H9 (cell line): ENCODE data around the gene SLC16A4. TPM values are rescaled to one million over a fixed set of nuclear protein-coding genes. Genes with fewer than 3 reads are reported as not detected.

Experiments used
- DNase-seq: peaks from one replicate; pipeline ENCODE4 v3.0.0-alpha.2; 2017
- H2AFZ ChIP-seq: one replicate; pipeline ENCODE4 v1.6.1; 2013; ENCODE audit warnings: mild to moderate bottlenecking, low read length, control low read depth, moderate library complexity
- H2AK5ac ChIP-seq: 2 replicates; pipeline ENCODE4 v1.6.1; 2013; ENCODE audit warnings: low read length, control low read depth, mixed read lengths; ENCODE audit not compliant: insufficient read length
- H2BK120ac ChIP-seq: one replicate; pipeline ENCODE4 v1.6.1; 2013; ENCODE audit warnings: low read depth, mild to moderate bottlenecking, low read length, control low read depth, inconsistent platforms; ENCODE audit not compliant: poor library complexity, severe bottlenecking
- H2BK12ac ChIP-seq: 2 replicates; pipeline ENCODE4 v1.6.1; 2013; ENCODE audit warnings: low read length, control low read depth, mixed read lengths, low read depth; ENCODE audit not compliant: insufficient read length
- H2BK15ac ChIP-seq: 2 replicates; pipeline ENCODE4 v1.6.1; 2013; ENCODE audit warnings: low read depth, low read length, control low read depth
- H2BK20ac ChIP-seq: one replicate; pipeline ENCODE4 v1.6.1; 2013; ENCODE audit warnings: low read depth, mild to moderate bottlenecking, low read length, control low read depth, inconsistent platforms; ENCODE audit not compliant: poor library complexity, severe bottlenecking
- H2BK5ac ChIP-seq: 2 replicates; pipeline ENCODE4 v1.6.1; 2013; ENCODE audit warnings: low read length, control low read depth, mixed read lengths; ENCODE audit not compliant: insufficient read length
- H3K14ac ChIP-seq: 2 replicates; pipeline ENCODE4 v1.6.1; 2013; ENCODE audit warnings: low read length, control low read depth; ENCODE audit not compliant: insufficient read depth
- H3K18ac ChIP-seq: 2 replicates; pipeline ENCODE4 v1.6.1; 2013; ENCODE audit warnings: low read depth, mild to moderate bottlenecking, mixed read lengths, low read length, control low read depth; ENCODE audit not compliant: insufficient read length
- H3K23ac ChIP-seq: 2 replicates; pipeline ENCODE4 v1.6.1; 2013; ENCODE audit warnings: low read length, control low read depth, mixed read lengths, low read depth; ENCODE audit not compliant: insufficient read length
- H3K23me2 ChIP-seq: 2 replicates; pipeline ENCODE4 v1.6.1; 2013; ENCODE audit warnings: low read depth, mild to moderate bottlenecking, mixed read lengths, low read length, control low read depth; ENCODE audit not compliant: insufficient read length, poor library complexity, severe bottlenecking
- H3K27ac ChIP-seq: 2 replicates; pipeline ENCODE4 v1.5.1; 2013; ENCODE audit warnings: low read length, control low read depth, mixed read lengths, low read depth; ENCODE audit not compliant: insufficient read length
- H3K27me3 ChIP-seq: 2 replicates; pipeline ENCODE4 v1.6.1; 2013; ENCODE audit warnings: low read length, control low read depth, inconsistent platforms; ENCODE audit not compliant: insufficient read depth
- H3K4ac ChIP-seq: 2 replicates; pipeline ENCODE4 v1.6.1; 2013; ENCODE audit warnings: low read depth, mild to moderate bottlenecking, control low read depth, inconsistent platforms, low read length, moderate library complexity
- H3K4me1 ChIP-seq: 2 replicates; pipeline ENCODE4 v1.6.1; 2013; ENCODE audit warnings: low read length, control low read depth, inconsistent platforms; ENCODE audit not compliant: insufficient read depth
- H3K4me2 ChIP-seq: 2 replicates; pipeline ENCODE4 v1.6.1; 2013; ENCODE audit warnings: low read length, control low read depth, mixed read lengths; ENCODE audit not compliant: insufficient read length, insufficient read depth
- H3K56ac ChIP-seq: 2 replicates; pipeline ENCODE4 v1.6.1; 2013; ENCODE audit warnings: low read depth, mild to moderate bottlenecking, mixed read lengths, low read length, control low read depth; ENCODE audit not compliant: insufficient read length
- H3K79me1 ChIP-seq: 2 replicates; pipeline ENCODE4 v1.6.1; 2013; ENCODE audit warnings: low read depth, mild to moderate bottlenecking, moderate library complexity, low read length, control low read depth, inconsistent platforms; ENCODE audit not compliant: insufficient read depth, poor library complexity, severe bottlenecking
- H3K79me2 ChIP-seq: 2 replicates; pipeline ENCODE4 v1.6.1; 2013; ENCODE audit warnings: low read length, control low read depth, inconsistent platforms; ENCODE audit not compliant: insufficient read depth
- H3K9ac ChIP-seq: 2 replicates; pipeline ENCODE4 v1.6.1; 2013; ENCODE audit warnings: low read length, control low read depth, mixed read lengths; ENCODE audit not compliant: insufficient read length; ENCODE audit errors: extremely low read depth
- H3K9me3 ChIP-seq: one replicate; pipeline ENCODE4 v1.6.1; 2013; ENCODE audit warnings: low read depth, low read length, inconsistent platforms; ENCODE audit not compliant: control insufficient read depth
- H3T11ph ChIP-seq: one replicate; pipeline ENCODE4 v1.6.1; 2013; ENCODE audit warnings: mild to moderate bottlenecking, low read length, control low read depth, inconsistent platforms
- H4K20me1 ChIP-seq: one replicate; pipeline ENCODE4 v1.6.1; 2013; ENCODE audit not compliant: control insufficient read depth, insufficient read length, insufficient read depth
- H4K5ac ChIP-seq: 2 replicates; pipeline ENCODE4 v1.6.1; 2013; ENCODE audit warnings: low read depth, mild to moderate bottlenecking, mixed read lengths, low read length, control low read depth; ENCODE audit not compliant: insufficient read length
- H4K8ac ChIP-seq: replicated peaks from 2 replicates; pipeline ENCODE4 v1.6.1; 2013; ENCODE audit warnings: low read length, control low read depth, mixed read lengths, low read depth; ENCODE audit not compliant: insufficient read length
- H4K91ac ChIP-seq: 2 replicates; pipeline ENCODE4 v1.6.1; 2013; ENCODE audit warnings: low read depth, mild to moderate bottlenecking, moderate library complexity, mixed read lengths, low read length, control low read depth; ENCODE audit not compliant: insufficient read length
- H3K27ac Mint-ChIP-seq, 3 experiments: 2 replicates in 2 of 3; 3 replicates in 1 of 3; pipeline ENCODE4 v1.8.0; 2020 to 2021; ENCODE audit warnings: mixed read lengths in 3 of 3, mild to moderate bottlenecking in 1 of 3, moderate library complexity in 1 of 3
- H3K27me3 Mint-ChIP-seq: 2 replicates; pipeline ENCODE4 v1.8.0; 2021; ENCODE audit warnings: low read depth, mild to moderate bottlenecking, moderate library complexity, mixed read lengths
- H3K36me3 Mint-ChIP-seq, 3 experiments: 2 replicates in 2 of 3; 3 replicates in 1 of 3; pipeline ENCODE4 v1.8.0; 2020 to 2021; ENCODE audit warnings: low read depth in 3 of 3, mixed read lengths in 3 of 3; ENCODE audit not compliant: insufficient read depth in 1 of 3
- H3K4me1 Mint-ChIP-seq, 2 experiments: 2 replicates each; pipeline ENCODE4 v1.8.0; 2020; ENCODE audit warnings: mixed read lengths in 2 of 2
- H3K4me3 Mint-ChIP-seq, 2 experiments: 2 replicates in 1 of 2; 3 replicates in 1 of 2; pipeline ENCODE4 v1.8.0; 2020 to 2021; ENCODE audit warnings: mild to moderate bottlenecking in 2 of 2, mixed read lengths in 2 of 2, moderate library complexity in 1 of 2
- H3K9me3 Mint-ChIP-seq, 2 experiments: 2 replicates in 1 of 2; 3 replicates in 1 of 2; pipeline ENCODE4 v1.8.0; 2020; ENCODE audit warnings: mild to moderate bottlenecking in 2 of 2, mixed read lengths in 2 of 2, moderate library complexity in 1 of 2
- WGBS: extraction: QIAGEN DNeasy Blood & Tissue Kit; methylation state at CpG from one replicate; pipeline ENCODE4 v1.1.7; 2013; ENCODE audit warnings: missing lambda C conversion rate, low lambda C conversion rate, mixed read lengths; ENCODE audit not compliant: insufficient read length; ENCODE audit errors: extremely low coverage; 5-methylcytosine and 5-hydroxymethylcytosine counted together
- total RNA-seq: library from RNA; stranded (reverse); gene quantifications from 2 replicates; pipeline ENCODE4 v1.2.1, GENCODE V29; 2021
- TF ChIP-seq, protein P1 (sequence below): fragments of 200-600 bp; sonication (generic); conservative IDR thresholded peaks from 3 replicates; pipeline ENCODE4 v1.8.0; 2021; ENCODE audit warnings: antibody characterized with exemption, mild to moderate bottlenecking

Gene SLC16A4
- total RNA-seq, 1 experiment from 2014 or later, result 0.17 TPM

GRCh38 chr1:110393691-110394492 lies 3.1 kb upstream of the SLC16A4 start:
- H4K5ac ChIP-seq, result no peak overlapping the region
- WGBS, result no CpG with 5 or more reads among the region's 3 CpGs

More at GRCh38 chr1:110393691-110394492, 3.1 kb upstream of the SLC16A4 start:
- Mint-ChIP-seq H3K4me3 (no peak overlapping the region), H3K36me3 (peaks cover 9 to 23% (median 11%) of the 10 kb centered on the region in 3 experiments), H3K9me3 (no peaks in the 10 kb centered on the region; a peak in 1 of 5 replicates), H3K27me3 (no peaks in the 10 kb centered on the region), H3K4me1 (peaks cover 18 to 24% of the 10 kb centered on the region in 2 experiments), H3K27ac (no peak overlapping the region; a peak in 1 of 7 replicates)
- Histone ChIP-seq H3K79me1 (no peaks in the 10 kb centered on the region), H3K56ac (no peak overlapping the region), H2BK5ac (no peak overlapping the region), H2BK20ac (no peak overlapping the region), H3T11ph (no peak overlapping the region), H2AFZ (no peak overlapping the region), H3K4me1 (no peaks in the 10 kb centered on the region), H3K23me2 (no peaks in the 10 kb centered on the region), H3K18ac (no peak overlapping the region), H3K4ac (no peak overlapping the region), H3K4me2 (no peak overlapping the region), H4K8ac (no peak overlapping the region), H2BK15ac (no peak overlapping the region), H3K27ac (no peak overlapping the region), H3K79me2 (no peaks in the 10 kb centered on the region), H3K9ac (no peak overlapping the region), H2BK120ac (no peak overlapping the region), H3K27me3 (no peaks in the 10 kb centered on the region), H3K14ac (no peak overlapping the region), H4K91ac (no peak overlapping the region), H3K9me3 (no peaks in the 10 kb centered on the region), H2AK5ac (no peak overlapping the region), H4K20me1 (no peaks in the 10 kb centered on the region), H3K23ac (no peak overlapping the region), H2BK12ac (no peak overlapping the region)
- no peak for DNase-seq
- TF ChIP-seq, protein P1, sequence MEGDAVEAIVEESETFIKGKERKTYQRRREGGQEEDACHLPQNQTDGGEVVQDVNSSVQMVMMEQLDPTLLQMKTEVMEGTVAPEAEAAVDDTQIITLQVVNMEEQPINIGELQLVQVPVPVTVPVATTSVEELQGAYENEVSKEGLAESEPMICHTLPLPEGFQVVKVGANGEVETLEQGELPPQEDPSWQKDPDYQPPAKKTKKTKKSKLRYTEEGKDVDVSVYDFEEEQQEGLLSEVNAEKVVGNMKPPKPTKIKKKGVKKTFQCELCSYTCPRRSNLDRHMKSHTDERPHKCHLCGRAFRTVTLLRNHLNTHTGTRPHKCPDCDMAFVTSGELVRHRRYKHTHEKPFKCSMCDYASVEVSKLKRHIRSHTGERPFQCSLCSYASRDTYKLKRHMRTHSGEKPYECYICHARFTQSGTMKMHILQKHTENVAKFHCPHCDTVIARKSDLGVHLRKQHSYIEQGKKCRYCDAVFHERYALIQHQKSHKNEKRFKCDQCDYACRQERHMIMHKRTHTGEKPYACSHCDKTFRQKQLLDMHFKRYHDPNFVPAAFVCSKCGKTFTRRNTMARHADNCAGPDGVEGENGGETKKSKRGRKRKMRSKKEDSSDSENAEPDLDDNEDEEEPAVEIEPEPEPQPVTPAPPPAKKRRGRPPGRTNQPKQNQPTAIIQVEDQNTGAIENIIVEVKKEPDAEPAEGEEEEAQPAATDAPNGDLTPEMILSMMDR, result no peak
